ENCODE data around the gene ABCB8. TPM values are rescaled to one million over a fixed set of nuclear protein-coding genes. Genes with fewer than 3 reads are reported as not detected.
A peak's percentile ranks its signal among the peaks of the same experiment; 100 is the strongest.

The ABCB8 gene
- total RNA-seq, 1 donor from 2014 or later: 27.6 TPM

DNA sequence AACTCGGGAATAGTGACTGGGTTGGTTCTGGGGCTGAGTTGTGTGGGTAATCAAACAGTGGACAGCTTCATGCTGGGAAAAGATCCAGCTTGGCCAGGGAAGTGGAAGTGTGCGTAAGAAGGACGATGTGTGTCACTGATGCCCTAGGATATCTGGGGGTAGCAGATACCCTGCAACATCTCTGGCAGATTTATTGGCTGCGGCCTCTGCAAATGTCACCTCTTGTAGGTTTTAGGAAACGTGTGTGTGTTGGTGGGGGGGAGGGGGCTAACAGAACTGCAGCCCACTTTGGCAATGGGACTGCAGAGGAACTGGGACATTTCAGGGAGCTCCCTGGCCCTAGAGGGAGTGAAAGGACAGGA, 57.1 kb downstream of the ABCB8 start:
- DNase-seq (ENCODE audit: low spot score): no peak

- peak; percentile 95 for DNase-seq (ENCODE audit: low spot score)
These were observed 57.7 kb downstream of the ABCB8 start, which contains the start of gene AGAP3 for GRCh38 chr7:151085691-151086620. AGAP3 (plus strand) TSS chr7:151086475; CDS start chr7:151086742, 267 bp downstream.

DNA sequence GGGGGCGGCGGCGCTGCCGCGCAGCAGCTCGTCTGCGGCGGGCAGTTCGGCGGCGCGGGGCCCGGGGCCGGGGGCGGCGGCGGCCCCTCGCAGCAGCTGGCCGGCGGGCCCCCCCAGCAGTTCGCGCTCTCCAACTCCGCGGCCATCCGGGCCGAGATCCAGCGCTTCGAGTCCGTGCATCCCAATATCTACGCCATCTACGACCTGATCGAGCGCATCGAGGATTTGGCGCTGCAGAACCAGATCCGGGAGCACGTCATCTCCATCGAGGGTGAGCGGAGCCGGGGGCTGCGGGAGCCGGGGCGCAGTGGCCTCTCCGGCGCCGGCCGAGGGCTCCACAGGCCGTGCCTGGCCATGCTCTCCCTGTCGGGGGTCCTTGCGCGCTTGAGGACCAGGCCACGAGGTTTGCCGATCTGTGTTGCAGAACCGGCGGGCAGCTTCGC, 58.6 kb downstream of the ABCB8 start:
- DNase-seq (ENCODE audit: low spot score): peak; percentile 90

DNA sequence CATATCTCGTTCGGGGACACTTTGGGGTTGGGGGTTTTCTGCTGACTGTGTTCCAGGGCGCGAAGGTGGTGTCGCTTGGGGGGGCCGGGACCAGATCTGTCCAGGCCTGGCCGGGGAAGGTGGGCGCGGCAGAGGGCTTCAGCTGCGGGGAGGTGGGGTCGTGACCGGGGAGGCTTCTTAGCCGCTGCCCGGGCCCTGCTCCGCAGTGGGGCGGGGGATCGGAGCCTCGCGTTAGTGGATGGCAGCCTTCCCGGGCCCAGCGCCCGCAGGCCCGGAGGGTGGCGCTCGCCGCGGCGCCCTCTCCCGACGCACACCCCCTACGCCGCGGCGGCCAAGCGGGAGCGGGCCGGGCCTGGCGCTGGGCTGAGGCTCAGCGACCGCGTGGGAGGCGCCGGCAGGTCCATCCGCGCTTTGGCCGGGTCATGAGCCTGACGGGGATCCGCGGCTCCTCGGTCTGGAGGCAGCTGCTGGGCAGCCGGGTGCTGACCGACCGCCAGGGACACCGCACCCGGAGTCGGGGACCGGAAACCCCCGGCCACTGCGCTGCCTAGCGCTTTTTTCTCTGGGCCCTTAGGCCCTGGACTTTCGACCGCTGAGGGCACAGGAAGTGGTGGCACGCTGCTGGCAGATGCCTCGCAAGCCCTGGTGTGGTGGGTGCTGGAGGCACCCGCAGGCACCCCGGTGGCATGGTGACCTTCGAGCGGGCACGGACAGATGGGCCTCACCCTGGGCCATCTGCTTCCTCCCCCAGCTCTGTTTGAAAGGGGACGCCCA, 59.2 kb downstream of the ABCB8 start:
- DNase-seq (ENCODE audit: low spot score): peak; percentile 91

- no peak for DNase-seq (ENCODE audit: low spot score)
These were observed 60.0 kb downstream of the ABCB8 start for GRCh38 chr7:151088019-151088855.

GRCh38 chr7:151088856-151089699, 60.8 kb downstream of the ABCB8 start:
- DNase-seq (ENCODE audit: low spot score): peak; percentile 93

DNA sequence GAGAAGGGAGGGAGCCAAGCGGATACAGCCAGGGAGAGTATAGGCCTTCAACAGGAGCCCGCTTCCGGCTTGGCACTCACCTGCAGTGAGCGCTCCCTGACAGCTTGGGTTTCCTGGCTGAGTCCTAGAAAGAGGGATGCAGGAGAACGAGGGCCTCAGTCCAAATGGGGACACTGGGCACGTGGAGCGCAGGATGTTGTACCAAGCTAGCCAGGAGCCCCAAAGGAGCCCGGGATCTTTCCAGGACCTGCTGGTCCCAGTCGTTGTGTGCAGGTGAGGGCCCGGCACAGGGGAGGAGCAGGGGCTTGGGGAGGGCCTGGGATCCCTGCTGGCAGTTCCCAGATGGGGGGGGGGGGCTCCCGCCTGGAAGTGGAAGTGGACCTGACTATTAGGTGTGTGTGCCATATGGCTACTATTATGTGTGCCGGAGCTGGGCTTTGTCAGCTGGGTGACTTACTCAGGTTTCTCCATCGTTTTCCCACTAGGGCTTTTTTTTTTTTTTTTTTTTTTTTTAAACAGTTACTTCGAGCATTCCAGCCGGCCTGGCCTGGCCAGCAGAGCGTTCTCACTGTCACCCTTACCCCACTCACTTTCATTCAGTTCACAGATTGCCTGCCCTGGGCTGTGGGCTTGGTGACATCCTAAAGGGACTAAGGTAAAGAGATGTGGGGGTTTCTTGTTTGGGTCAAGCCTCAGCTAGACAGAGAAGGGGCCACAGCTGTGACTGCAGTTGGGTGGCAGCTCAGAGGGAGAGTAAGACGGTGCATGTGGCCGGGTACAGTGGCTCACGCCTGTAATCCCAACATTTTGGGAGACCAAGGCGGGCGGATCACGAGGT, 61.9 kb downstream of the ABCB8 start:
- no peak for DNase-seq (ENCODE audit: low spot score)

- DNase-seq (ENCODE audit: low spot score): no peak
These were observed 62.8 kb downstream of the ABCB8 start for GRCh38 chr7:151091003-151091402.

DNA sequence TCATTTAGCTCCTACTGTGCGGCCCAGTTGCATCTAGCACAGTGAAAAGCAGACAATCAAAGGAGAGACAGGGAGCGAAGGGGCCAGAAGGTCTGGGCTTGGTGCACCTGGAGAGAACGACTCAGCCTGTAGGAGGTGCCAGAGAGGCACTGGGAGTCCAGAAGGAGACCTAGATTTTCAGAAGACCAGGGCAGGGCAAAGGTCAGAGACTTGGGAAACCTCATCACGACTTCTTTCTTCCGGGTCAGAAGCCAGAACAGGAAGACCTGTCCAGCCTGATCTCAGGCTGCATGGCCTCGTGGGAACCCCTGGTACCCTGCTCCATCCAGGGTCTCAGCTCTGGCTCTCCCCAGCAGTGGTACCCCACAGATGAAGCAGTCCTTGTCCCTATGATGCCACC, 63.2 kb downstream of the ABCB8 start:
- DNase-seq (ENCODE audit: low spot score): no peak

DNA sequence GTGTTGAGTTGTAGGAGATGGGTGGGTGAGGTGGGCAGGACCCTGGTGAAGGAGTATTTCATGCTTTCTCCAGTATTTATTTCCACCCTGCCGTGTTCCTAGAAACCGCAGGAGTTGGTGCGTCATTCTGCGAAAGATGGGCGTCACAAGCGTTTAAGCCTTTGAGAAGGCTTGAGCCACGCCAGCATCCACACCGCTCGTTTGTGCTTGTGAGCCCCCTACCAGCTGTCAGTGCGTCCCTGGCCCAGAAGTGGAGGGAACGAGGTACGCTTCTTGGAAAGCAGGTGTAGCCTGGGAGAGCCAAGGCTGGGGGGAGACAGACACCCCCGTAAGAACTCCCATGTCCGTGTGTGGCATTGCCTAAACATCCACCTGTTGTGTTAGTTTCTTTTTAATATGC, 63.7 kb downstream of the ABCB8 start:
- no peak for DNase-seq (ENCODE audit: low spot score)

DNA sequence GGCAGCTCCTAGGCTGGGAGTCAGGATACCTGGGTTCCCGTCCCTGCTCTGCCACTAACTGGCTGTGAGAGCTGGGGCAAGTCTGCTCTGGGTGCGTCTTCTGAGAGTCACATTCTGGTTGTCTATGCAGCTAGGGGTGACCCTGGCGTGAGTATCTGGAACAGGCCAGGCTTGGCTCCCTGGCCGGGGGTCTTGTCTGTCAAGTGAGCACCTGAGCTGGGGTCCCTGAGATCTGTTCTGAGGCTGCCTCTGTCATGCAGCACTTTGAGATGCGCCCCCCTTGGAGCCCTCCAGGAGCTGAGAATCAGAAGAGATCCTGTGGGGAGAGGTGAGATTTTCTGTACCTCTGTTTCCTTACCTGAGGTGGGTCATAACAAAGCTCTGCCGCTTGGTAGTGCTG, 65.5 kb downstream of the ABCB8 start:
- DNase-seq (ENCODE audit: low spot score): no peak

- no peak for DNase-seq (ENCODE audit: low spot score)
These were observed 66.4 kb downstream of the ABCB8 start for GRCh38 chr7:151094675-151095074.

DNA sequence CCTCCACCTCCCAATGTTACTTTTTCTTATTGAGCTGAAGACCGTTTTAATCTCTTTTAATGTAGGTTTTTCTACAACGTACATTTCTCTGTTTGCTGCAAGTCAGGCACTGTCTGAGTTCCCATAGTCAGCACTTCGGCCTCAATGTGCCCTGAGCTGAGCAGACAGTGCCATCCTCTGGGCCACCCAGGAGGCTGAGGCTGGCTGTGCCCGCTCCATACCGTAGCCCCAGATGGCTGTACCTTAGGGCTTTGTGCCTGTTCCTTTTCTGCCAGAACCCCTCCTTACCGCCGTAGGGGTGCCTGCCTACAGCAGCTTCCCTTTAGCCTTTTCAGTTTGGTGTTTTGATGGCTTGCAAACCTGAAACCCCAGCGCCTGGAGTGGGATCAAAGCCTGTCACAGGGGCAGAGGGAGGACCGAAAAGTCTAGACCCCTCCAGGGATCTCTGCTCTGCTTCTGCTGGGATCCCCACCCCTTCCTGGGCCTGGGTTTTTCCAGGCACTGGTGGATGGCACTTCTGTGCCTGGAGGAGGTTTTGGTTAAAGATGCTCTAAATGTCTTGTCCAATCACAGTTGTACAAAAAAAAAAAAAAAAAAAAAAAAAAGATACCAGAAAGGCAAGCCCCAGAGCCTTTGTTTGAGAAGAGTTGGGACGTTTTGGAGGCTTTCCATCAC, 67.0 kb downstream of the ABCB8 start:
- DNase-seq (ENCODE audit: low spot score): no peak

- DNase-seq (ENCODE audit: low spot score): no peak
These were observed 67.7 kb downstream of the ABCB8 start for GRCh38 chr7:151095828-151096475.
